HUES48 (cell line): ENCODE measurements around the gene RASGEF1B.

Experiments used
- H3K27ac ChIP-seq: one replicate; pipeline ENCODE4 v1.7.0; 2013; ENCODE audit warnings: low read depth, low read length, inconsistent platforms
- H3K27me3 ChIP-seq: 2 replicates; pipeline ENCODE4 v1.6.1; 2013; ENCODE audit warnings: mild to moderate bottlenecking, low read length; ENCODE audit not compliant: control insufficient read depth, insufficient read depth
- H3K36me3 ChIP-seq: 2 replicates; pipeline ENCODE4 v1.6.1; 2013; ENCODE audit warnings: low read length; ENCODE audit not compliant: control insufficient read depth, insufficient read depth
- H3K4me1 ChIP-seq: 2 replicates; pipeline ENCODE4 v1.6.1; 2013; ENCODE audit warnings: mild to moderate bottlenecking, low read length; ENCODE audit not compliant: control insufficient read depth, insufficient read depth
- H3K4me3 ChIP-seq: 2 replicates; pipeline ENCODE4 v1.5.1; 2013; ENCODE audit warnings: mild to moderate bottlenecking, low read depth, low read length
- H3K9ac ChIP-seq: 2 replicates; pipeline ENCODE4 v1.6.1; 2013; ENCODE audit warnings: mild to moderate bottlenecking, low read depth, low read length, moderate library complexity
- H3K9me3 ChIP-seq: 2 replicates; pipeline ENCODE4 v1.6.1; 2013; ENCODE audit warnings: low read length; ENCODE audit not compliant: control insufficient read depth, insufficient read depth

The RASGEF1B gene

DNA sequence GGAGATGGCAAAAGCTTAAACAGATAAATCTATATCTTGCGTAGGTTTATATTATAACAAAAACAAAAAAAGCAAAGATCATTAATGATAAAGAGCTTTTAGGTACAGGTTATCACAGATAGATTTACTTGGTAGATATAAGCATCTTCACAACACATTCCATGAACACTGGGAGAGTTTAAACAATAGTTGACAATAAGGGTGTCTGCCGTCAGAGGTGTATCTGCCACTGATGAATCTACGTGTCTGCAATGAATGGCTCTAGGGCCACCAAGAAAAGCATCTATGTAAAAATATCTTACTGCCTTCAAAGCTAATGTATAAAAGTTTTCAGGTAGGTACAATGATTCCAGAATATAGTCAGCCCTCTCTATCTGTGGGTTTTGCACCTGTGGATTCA, 43.7 kb downstream of the RASGEF1B start:
- Histone ChIP-seq H3K9ac (no peak overlapping the region), H3K4me3 (no peak overlapping the region), H3K4me1 (peaks cover 45% of the 10 kb centered on the region), H3K9me3 (no peaks in the 10 kb centered on the region), H3K36me3 (peaks cover 10% of the 10 kb centered on the region), H3K27me3 (no peaks in the 10 kb centered on the region), H3K27ac (peak overlapping the region; percentile 70)

DNA sequence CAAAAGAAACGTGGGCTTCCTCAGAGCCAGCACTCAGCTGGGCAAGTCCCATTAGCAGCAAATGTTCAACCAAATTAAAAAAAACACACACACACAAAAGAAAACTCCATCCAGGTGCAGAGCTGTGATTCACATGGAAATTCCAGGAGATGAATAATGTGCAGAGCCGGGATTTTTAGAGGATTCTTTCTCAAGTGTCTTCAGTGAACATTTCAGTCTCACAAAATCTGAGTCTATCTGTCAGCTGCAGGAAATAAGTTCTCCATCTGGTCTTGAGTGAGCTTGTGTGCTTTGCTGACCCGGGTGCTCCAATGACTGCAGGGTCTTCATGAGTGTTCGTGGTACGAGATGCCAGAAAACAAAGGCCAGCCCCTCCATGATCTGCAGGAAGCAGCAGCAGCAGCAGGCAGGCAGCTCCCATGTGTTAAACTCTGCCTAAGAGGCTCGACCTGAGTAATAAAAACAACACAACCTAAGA, 44.3 kb downstream of the RASGEF1B start:
- H3K36me3 ChIP-seq: peaks cover 10% of the 10 kb centered on the region
- H3K4me3 ChIP-seq: 0 out of 2 replicates have a peak overlapping the region, but pooled peaks have one; percentile 26
- H3K27ac ChIP-seq: peak overlapping the region; percentile 70
- H3K27me3 ChIP-seq: no peaks in the 10 kb centered on the region
- H3K4me1 ChIP-seq: peaks cover 47% of the 10 kb centered on the region
- H3K9me3 ChIP-seq: no peaks in the 10 kb centered on the region
- 0 out of 2 replicates have a peak overlapping the region, but pooled peaks have one; percentile 29 for H3K9ac ChIP-seq

DNA sequence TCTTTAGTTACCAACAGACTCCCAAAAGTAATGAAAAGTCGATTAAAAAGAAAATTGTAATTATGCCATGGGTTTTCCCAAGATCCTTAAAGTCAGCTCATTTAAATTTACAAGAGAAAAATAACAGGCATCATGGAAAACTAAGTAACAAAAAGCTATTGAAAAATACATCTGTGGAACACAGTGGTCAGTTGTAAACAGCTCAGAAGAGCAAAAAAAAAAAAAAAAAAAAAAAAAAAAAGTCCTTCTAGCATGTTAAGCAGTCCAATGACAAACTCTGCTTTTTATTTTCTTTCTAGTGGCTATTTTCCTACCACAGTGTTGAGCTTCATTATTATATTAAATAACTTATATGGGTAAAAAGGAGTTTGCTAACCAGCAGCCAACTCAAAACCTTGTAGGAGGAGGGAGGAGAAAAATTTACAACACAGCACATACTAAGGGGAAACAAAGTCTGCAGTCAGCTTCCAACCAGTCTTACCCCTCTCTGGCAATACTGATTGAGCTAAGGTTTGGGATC, 44.9 kb downstream of the RASGEF1B start:
- H3K27ac ChIP-seq: peak overlapping the region; percentile 70
- 0 out of 2 replicates have a peak overlapping the region, but pooled peaks have one; percentile 26 for H3K4me3 ChIP-seq
- no peaks in the 10 kb centered on the region for H3K9me3 ChIP-seq
- H3K4me1 ChIP-seq: peaks cover 52% of the 10 kb centered on the region
- H3K27me3 ChIP-seq: no peaks in the 10 kb centered on the region
- 0 out of 2 replicates have a peak overlapping the region, but pooled peaks have one; percentile 29 for H3K9ac ChIP-seq
- peaks cover 7% of the 10 kb centered on the region for H3K36me3 ChIP-seq

DNA sequence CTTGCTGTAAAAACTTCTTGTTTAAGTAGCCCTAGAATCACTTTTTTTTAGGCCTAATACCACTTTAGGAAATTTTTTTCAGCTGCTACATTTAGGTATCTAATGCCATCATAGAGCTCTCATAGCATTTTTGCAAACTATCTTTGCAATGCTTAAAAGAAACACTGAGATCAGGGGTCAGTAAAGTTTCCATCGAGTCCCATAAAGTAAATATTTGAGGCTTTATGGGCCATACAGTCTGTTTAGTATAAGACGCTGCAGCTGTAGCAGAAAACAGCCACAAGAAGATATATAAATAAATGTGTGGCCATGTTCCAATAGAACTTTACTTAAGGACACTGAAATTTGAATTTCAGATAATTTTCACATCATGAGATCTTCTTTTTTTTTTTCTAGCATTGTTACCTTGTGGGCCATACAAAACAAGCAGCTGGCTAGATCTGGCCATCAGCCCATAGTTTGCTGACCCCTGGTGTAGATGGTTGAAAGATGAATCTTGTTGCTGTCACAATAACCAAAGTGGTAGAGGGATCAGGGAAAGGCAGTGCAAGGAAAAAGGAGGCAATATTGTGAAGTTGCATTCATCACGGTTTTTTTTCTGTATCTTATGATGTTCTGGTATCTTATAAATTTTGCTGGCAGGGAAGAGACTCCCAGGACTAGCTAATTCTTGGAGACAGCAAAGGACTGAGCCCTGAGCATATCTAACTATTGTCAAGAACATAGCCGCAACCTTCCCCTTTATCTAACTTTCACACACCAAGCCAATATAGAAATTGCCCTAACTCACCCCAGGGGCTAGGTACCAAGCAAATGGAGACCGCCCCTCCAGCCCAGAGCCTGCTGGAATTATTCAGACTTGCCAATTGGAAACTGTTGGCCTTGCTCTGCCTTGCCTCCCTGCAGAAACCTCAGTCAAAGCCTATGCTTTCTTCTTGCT, 46.6 kb downstream of the RASGEF1B start:
- no peaks in the 10 kb centered on the region for H3K9me3 ChIP-seq
- no peak overlapping the region for H3K4me3 ChIP-seq
- H3K27me3 ChIP-seq: no peaks in the 10 kb centered on the region
- peaks cover 65% of the 10 kb centered on the region for H3K4me1 ChIP-seq
- H3K36me3 ChIP-seq: no peaks in the 10 kb centered on the region
- H3K27ac ChIP-seq: peak overlapping the region; percentile 37
- H3K9ac ChIP-seq: no peak overlapping the region

DNA sequence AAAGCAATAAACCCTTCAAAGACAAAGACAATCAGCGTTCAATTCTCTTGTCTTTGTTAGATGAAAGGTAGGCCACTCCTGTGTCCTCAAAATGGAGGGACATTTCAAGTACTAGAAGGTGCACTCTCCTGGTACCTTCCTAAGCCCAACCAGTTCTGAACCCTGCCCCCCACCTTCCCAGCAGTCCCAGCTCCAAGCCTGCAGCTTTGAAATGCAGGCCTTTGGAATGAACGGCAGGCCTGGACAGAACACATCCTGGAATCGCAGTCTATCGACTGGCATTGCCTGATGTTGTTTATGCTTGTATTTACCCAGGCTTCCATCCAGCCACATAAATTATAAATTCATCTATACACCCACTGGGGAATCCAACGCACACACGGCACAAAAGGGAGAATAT, 47.4 kb downstream of the RASGEF1B start:
- H3K36me3 ChIP-seq: no peaks in the 10 kb centered on the region
- H3K9ac ChIP-seq: no peak overlapping the region
- no peak overlapping the region for H3K4me3 ChIP-seq
- no peak overlapping the region for H3K27ac ChIP-seq
- H3K4me1 ChIP-seq: peaks cover 65% of the 10 kb centered on the region
- H3K27me3 ChIP-seq: no peaks in the 10 kb centered on the region
- H3K9me3 ChIP-seq: no peaks in the 10 kb centered on the region

DNA sequence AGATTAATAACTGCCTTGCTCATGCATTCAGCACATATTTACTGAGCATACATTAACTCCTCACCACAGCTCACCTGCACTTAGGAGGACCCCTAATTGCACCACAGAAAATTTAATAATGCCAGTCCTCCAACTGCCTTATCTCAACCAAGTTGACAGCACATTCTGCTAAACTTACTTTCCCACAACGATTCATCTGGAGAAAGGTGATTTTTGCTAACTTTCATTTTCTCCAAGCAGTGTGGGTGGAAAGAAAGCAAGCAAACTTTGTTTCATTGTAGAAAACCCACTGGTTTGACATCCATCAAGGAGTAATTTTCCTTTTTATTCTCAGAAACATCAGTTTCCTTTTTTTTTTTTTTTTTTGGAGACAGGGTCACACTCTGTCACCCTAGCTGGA, 49.1 kb downstream of the RASGEF1B start:
- Histone ChIP-seq H3K4me3 (no peak overlapping the region), H3K9ac (no peak overlapping the region), H3K27me3 (no peaks in the 10 kb centered on the region), H3K4me1 (peaks cover 69% of the 10 kb centered on the region), H3K36me3 (no peaks in the 10 kb centered on the region), H3K27ac (no peak overlapping the region), H3K9me3 (no peaks in the 10 kb centered on the region)

DNA sequence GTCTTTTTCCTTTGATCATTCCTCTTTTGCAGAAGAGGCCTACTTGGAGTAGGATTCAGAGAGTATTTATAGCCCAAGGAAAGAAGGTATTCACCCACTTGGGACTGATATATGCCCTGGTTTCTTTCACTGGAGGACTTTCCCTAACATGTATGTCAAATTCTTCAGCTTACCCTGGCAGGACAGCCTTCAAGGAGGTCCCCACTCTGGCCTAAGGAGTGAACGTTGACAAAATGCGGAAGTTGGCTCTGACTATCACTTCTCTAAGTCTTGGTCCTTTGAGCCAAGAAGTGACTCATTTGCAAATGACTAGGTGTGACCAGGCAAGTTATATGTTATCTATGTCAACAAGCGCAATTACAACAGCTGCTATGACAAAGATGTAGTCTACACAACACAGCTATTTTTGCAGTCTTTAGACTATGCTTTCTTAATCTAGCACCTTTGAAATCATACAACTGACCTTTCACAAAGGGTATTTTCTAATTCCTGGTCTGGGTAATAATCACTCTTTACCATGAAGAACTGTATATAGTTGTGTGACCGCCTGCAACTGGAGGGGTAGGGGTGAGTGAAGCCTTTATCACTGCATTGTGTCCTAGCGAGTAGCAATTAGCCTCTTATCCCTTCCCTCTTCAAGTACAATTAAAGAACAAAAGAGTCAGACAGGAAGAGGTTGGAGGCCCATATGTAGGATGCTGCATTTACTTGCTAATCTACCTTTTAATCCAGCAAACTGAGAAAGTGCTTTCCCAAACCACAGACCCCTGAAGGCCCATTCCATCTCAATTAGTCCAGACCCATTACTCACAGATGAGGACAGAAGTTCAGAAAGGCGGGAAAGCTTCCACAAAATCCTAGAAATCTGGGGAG, 50.1 kb downstream of the RASGEF1B start:
- Histone ChIP-seq H3K9ac (no peak overlapping the region), H3K4me1 (peaks cover 59% of the 10 kb centered on the region), H3K9me3 (no peaks in the 10 kb centered on the region), H3K4me3 (no peak overlapping the region), H3K36me3 (no peaks in the 10 kb centered on the region), H3K27ac (peak overlapping the region; percentile 59), H3K27me3 (no peaks in the 10 kb centered on the region)

DNA sequence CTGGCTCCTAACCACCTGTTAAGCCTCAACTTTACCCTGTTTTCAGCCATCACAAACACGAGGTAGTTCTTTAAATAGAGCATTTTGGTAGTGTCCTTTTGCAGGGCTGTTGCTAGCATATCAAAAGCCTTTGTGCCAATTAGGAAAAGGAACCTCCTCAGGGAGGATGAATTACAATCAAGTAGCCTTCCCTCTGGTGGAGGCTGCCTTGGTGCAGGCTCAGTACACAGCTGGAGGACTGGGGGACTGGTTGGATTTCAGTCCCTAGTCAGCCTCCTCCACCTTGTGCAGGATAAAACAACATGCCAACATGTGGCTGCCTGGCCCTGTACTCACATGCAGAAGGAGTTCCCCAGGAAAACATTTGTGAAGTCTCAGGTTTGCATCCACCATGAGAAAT, 53.1 kb downstream of the RASGEF1B start:
- no peaks in the 10 kb centered on the region for H3K27me3 ChIP-seq

DNA sequence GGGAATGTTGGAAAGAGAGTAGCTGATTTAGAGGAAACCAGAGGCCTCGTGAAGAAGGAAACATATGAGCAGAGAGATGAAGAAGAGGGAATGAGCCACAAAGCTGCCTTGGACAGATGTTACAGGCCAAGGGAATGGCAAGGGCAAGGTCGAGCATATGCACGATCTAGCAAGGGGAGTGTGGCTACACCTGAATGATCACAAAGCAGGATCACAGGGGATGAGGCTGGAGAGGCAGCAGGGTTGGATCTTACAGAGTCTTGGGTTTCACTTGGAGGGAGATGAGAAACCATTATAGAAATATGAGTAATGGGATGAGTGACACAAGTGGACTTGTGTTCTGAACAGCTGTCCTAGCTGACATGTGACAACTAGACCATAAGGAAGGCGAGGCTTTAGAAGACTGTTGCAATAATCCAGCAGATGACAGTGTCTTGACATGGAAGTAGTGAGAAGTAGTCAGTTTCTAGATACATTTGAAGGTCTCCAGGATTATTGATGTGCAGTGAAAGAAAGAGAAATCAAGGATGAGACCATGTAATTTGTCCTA, 58.7 kb downstream of the RASGEF1B start:
- H3K4me1 ChIP-seq: peaks cover 8% of the 10 kb centered on the region
- no peaks in the 10 kb centered on the region for H3K9me3 ChIP-seq
- no peaks in the 10 kb centered on the region for H3K27me3 ChIP-seq
- no peak overlapping the region for H3K9ac ChIP-seq
- H3K27ac ChIP-seq: no peak overlapping the region
- H3K36me3 ChIP-seq: no peaks in the 10 kb centered on the region
- no peak overlapping the region for H3K4me3 ChIP-seq

More for the DNA sequence above, 53.1 kb downstream of the RASGEF1B start:
- no peaks in the 10 kb centered on the region for H3K36me3 ChIP-seq
- no peak overlapping the region for H3K9ac ChIP-seq
- peaks cover 35% of the 10 kb centered on the region for H3K4me1 ChIP-seq
- no peak overlapping the region for H3K27ac ChIP-seq
- no peak overlapping the region for H3K4me3 ChIP-seq
- no peaks in the 10 kb centered on the region for H3K9me3 ChIP-seq

DNA sequence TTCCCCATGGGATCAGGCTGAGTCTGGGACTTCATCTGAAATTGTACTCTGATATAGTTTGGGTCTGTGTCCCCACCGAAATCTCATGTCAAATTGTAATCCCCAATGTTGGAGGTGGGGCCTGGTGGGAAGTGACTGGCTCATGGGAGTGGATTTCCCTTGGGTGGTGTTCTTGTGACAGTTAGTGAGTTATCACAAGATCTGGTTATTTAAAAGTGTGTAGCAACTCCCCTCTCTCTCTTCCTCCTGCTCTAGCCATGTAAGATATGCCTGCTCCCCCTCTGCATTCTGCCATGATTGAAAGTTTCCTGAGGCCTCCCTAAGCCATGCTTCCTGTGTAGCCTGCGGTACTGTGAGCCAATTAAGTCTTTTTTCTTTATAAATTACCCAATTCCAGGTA, 61.0 kb downstream of the RASGEF1B start:
- Histone ChIP-seq H3K36me3 (no peaks in the 10 kb centered on the region), H3K27me3 (no peaks in the 10 kb centered on the region), H3K27ac (no peak overlapping the region), H3K4me1 (peaks cover 3% of the 10 kb centered on the region; the same call in 1 of the 2 replicates), H3K9ac (no peak overlapping the region), H3K9me3 (no peaks in the 10 kb centered on the region), H3K4me3 (no peak overlapping the region)
